Measurements from ENCODE around the gene PLAAT4. TPM values are rescaled to one million over a fixed set of nuclear protein-coding genes. Genes with fewer than 3 reads are reported as not detected.
"Not testable (repeated sequence)": the region's sequence is repeated elsewhere in the genome, so short reads cannot be mapped to it uniquely, and the experiment has no call there.

The PLAAT4 gene
- total RNA-seq, 1 donor from 2014 or later: 5.5 TPM

DNA sequence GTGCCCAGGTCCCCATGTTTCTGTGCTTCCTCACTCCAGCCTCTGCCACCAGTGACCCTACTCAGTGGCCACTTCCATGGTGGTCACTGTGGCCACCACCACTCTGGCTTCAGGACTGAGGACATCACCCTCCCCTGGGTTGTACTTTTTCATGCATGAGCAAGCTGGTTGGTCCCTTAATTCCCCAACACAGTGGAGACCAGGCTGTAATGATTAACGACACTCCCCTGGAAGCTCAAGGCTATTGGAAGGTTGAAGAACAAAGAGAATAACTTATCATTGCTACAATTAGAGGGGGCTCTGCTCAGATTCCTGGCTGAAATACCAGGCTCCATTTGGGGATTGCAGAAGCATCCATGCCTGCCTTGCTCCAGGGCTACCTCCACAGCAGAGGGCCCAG lies 10.5 kb downstream of the PLAAT4 start:
- no peak for ATAC-seq

DNA sequence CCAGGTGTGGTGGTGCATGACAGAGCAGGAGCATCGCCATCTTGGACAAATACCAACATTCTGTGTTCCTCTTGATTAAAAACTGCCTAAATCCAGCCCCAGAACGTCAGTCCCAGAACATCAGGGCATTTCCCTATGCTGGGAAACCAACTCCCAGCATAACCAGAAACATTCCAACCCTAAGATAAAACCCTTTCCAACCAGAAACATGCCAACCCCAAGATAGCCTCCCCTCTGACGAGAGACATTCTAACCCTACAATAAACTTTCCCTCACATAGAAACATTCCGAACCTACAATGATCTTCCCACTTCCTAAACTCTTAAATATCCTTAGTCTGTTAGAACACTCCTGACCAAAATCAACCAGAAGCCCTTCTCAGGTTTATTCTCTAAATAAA lies 11.6 kb downstream of the PLAAT4 start:
- ATAC-seq: no peak

DNA sequence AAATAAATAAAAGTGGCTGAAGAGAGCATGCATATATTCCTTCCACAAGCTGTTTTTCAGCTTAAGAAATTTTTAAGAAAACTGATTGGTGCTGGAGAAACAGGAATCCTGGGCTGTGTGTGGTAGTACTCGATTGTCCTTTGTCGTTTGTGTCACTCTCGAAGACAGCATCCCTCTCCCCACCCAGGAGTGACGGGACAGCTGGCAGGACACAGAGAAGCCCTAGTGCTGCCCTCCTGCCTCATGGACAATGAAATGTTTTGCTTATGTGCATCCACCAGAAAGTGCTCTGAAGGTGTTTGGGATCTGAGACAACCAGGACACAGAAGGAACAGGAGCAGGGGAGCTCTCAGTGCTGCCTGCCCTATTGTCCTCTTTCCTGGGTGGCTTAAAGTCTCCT lies 12.8 kb downstream of the PLAAT4 start:
- no peak for ATAC-seq

DNA sequence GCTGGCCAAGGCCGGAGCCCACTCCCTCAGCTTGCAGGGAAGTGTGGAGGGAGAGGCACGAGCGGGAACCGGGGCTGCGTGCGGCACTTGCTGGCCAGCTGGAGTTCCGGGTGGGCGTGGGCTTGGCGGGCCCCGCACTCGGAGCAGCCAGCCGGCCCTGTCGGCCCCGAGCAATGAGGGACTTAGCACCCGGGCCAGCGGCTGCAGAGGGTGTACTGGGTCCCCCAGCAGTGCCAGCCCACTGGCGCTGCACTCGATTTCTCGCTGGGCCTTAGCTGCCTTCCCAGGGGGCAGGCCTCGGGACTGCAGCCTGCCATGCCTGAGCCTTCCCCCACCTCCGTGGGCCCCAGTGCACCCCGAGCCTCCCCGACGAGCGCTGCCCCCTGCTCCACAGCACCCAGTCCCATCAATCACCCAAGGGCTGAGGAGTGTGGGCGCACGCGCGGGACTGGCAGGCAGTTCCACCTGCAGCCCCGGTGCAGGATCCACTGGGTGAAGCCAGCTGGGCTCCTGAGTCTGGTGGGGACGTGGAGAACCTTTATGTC lies 13.6 kb downstream of the PLAAT4 start:
- not testable (repeated sequence) for ATAC-seq

DNA sequence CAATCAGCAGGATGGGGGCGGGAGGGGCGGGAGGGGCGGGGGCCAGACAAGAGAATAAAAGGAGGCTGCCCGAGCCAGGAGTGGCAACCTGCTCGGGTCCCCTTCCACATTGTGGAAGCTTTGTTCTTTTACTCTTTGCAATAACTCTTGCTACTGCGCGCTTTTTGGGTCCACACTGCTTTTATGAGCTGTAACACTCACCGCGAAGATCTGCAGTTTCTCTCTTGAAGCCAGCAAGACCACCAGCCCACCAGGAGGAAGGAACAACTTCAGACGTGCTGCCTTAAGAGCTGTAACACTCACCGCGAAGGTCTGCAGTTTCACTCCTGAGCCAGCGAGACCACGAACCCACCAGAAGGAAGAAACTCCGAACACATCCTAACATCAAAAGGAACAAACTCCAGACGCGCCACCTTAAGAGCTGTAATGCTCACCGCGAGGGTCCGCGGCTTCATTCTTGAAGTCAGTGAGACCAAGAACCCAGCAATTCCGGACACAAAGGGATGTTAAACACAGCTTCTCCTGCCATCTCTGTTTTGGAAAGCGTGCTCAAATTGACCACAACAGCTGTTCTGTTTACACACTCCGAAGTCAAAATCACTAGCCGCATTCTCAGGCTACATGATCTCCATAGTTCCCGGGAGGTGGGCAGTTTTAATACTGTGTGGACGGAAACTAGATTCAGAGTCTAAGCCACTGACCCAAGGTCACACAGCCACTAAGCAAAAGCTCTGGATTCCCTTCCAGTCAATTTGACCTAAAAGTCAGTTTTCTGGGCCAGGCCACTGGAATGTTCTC lies 14.7 kb downstream of the PLAAT4 start:
- ATAC-seq: no peak

DNA sequence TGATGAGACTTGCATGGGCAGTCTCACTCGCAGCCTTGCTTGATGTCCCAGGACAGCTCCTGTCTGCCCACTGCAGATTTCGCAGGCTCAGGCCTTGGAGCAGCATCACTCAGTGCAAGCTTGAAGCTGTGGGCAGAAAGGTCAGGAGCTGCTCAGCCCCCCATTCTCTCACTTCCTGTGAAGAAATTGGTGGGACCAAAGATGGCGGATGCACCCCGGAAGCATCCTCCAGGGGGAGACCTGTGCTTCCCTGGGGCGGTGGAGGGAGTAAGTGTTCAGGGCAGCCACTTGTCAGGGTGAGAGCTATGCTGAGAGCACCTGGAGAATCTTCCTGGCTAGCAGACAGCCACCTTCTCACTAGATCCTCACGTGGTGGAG lies 15.3 kb downstream of the PLAAT4 start:
- no peak for ATAC-seq

DNA sequence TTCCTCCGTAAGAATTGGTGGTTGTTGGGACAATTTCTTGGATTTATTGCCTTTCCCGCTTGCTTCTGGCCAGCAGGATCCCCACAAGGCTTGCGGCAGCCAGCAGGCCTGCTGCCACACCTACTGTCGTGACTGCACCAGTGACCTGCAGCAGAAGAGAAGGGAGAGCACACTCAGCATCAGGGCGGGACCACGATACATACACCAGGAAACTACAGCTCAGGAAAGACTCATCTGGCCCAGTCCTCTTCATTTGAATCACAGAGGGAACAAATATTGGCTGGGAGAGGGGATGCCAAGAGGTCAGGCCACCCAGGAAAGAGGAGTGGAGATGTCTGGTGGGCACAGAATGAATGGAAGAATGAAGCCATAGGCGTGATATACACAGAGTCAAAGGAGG lies 16.3 kb downstream of the PLAAT4 start:
- ATAC-seq: peak; percentile 88

DNA sequence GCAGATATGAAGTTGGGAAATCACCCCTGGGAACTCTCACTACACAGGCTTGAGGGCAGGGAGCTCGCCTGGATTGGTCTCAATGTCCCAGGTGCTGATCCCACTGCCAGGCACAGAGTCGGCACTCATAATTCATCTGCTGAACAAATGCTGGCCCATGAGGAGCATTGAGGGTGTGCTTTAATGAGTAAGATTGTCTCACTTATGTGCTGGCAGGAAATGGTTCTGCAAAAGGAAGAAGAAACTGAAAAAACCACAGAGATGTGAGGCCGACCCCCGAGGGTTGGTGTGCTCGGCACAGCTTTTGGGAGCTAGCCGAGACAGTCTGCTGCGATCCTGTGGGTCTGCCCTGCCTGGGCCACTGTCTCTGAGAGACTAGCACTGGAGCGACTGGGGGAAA lies 17.2 kb downstream of the PLAAT4 start:
- peak; percentile 30 for ATAC-seq

DNA sequence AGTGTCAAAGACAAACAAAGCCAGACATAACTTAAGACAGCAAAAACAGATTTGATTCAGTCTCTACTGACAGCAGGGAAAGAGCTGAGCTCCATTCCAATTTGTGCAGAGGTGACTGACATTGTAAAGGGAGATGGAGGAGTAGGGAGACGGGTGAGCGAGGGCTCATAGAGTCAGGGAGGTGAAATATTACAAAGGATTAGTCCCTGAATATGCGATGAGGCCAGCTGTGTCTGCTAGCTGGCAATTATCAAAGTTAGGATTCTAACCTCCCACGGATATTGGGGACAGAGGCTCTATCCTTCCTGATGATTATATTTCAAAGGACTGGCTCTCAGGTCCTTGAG lies 18.2 kb downstream of the PLAAT4 start:
- no peak for ATAC-seq

DNA sequence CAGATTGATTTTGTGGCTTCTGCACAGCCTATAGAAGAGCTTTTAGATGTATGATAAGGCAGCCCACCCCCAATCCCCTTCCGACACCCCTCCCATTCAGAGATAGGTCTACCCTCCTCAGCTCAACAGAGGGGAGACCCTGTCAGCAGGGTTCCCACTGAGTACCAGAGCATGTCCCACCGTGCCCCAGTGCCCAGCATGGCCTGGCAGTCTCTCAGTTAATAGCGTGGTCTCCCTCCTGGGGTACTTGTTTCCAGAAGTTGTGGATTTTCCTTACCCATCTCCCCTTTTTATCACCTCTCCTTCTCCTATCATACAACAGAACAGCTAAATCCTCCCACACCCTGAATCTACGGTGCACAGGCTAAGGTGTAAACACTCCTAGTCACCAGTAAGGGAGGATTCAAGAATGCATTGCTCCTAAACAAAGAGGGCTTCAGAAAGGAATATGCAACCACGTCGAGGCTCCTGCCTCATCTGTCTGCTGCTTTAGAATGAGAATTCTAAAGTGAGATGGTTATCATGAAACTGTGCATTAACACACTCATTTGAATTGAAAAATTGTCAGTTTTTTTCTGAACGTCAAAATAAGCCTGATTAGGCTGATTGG lies 19.9 kb downstream of the PLAAT4 start:
- ATAC-seq: no peak

DNA sequence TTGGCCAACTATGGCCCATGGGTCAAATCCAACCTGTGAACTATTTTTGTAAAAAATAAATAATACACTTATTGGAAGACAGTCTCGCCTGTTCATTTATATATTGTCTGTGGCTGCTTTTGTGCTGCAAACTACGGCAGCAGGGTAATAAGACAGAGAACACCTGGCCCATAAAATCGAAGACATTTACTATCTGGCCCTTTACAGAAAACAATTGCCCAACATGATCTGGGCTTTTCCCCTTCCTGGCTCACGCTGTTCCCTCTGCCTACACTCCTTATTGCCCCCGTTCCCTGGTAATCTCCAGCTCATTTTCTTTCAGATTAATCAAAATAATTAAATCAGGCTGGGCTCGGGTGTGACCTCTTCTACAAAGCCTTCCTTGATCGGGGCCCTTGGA lies 21.0 kb downstream of the PLAAT4 start:
- ATAC-seq: no peak

DNA sequence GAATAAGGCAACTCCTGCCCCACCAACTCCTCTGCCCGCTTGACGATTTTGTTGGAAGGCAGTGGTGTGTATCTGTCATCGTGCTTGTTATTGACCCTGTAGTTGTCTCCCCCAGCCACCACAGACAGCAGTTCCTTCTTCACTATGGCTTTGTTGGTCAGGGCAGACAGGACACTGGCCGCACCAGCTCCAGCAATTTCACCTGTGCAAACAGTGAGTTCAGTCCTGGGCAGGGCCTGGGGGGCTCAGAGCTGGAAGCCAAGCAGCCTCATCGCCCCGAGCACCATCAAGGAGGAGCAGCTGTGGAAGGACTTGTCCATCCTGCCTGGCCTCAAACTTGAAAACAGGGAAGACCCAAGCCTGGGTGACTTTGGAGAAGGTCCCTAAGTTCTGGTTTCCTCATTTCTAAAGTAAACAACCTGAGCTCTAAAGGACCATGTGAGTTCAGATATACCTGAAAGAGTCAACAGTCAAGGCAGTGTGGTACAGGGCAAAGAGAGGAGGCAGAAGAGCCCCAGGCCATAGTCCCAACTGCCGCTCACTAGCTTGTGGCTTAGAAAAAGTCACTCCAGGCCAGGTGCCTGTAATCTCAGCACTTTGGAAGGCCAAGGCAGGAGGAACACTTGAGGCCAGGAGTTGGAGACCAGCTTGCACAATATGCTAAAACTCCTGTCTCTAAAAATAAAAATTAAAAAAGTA lies 22.0 kb downstream of the PLAAT4 start:
- no peak for ATAC-seq

DNA sequence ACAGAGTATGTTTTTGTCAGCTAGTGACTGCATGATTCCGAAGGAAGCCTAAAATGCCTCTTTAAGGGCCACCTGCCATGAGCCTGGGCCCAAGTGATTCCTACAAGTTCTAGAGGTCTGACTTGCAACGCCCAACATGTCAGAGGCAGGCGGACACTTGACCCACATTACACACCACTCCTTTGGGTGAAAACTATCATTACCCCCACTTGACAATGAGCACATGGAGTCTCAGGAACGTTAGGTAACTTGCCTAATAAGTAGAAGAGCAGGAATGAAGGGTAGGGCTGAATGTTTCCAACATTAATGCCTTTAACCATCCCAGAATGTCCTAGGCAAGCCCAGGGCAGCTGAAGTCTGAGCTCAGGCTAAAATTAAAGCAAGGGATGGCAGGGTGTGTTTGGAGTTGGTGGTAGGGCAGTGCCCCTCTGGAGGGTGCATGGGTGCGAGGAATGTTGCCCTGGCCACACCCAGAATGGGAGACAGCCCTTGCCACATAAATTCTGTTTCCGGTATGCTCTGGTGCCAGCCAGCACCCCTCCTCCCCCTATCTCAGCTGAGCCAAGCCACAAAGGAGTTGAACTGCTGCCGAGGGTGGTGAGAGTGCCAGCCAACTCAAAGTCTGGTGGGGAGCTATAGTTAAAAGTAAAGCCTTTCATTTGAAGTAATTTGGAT lies 24.0 kb downstream of the PLAAT4 start:
- peak; percentile 39 for ATAC-seq

DNA sequence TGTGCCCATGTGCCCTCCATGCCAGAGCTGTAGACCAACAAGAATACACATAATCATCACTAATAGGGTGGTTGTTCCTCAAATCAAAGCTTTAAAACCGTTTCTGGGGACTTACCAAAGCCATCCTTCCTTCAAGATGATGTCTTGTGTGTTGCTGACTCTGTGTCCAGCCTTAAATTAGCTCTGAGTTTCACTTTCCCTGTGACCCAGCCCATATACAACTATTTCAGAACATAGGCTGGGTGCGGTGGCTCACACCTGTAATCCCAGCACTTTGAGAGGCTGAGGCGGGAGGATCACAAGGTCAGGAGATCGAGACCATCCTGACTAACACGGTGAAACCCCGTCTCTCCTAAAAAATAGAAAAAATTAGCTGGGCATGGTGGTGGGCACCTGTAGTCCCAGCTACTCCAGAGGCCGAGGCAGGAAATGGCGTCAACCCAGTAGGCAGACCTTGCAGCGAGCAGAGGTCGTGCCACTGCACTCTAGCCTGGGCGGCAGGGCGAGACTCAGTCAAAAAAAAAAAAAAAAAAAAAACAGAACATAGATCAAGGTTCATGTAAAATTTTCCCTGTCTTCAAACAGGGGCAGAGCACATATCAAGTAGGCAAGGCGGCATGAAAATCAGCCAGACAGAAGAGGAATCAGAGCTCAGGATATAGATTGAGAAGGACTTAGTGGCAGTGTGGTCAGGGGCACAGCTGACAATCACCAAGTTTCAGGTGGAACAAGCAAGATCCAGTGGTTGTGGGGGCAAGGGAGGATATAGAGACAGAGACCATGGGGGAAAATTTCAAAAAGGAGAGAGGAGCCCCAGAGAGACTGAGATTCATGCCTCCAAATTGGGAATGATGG lies 26.8 kb downstream of the PLAAT4 start, which contains the start of gene PLAAT2:
Gene PLAAT2 (minus strand): TSS at position 179 of the 855 bp plus-strand sequence. CDS start 55 bp downstream, at position 124.
- ATAC-seq: no peak

DNA sequence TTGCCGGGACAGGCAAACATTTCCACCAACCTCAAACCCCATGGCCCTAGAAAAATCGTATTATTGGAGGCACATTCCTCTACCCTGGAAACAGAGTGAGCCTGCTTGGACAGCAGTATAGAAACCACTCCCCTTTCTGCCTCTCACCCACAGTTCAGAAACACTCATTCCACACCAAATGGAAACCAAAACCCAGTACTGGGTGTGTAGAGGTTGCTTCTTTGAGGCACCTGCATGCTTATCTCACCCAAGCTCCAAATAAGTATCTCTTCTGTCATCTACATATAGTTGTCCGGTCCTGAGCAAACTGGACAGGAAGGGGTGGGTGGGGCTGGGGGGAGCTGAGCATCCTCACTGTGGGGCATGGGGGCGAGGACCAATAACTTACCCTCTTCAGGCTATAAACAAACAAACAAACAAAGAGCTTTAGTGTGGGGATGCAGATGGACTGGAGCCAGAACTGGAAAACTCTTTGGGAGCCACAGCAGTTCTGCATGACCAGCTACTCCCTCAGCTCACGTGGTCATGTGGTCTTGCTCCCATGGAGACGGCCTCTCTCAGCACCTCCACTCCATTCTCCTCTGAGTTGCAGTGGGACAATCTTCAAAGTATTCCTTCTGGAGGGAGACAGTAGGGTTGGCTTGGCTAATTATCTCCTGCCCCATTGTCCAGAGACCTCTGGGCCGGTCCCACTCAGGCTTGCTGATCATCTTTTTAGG lies 27.6 kb downstream of the PLAAT4 start:
- ATAC-seq: no peak

DNA sequence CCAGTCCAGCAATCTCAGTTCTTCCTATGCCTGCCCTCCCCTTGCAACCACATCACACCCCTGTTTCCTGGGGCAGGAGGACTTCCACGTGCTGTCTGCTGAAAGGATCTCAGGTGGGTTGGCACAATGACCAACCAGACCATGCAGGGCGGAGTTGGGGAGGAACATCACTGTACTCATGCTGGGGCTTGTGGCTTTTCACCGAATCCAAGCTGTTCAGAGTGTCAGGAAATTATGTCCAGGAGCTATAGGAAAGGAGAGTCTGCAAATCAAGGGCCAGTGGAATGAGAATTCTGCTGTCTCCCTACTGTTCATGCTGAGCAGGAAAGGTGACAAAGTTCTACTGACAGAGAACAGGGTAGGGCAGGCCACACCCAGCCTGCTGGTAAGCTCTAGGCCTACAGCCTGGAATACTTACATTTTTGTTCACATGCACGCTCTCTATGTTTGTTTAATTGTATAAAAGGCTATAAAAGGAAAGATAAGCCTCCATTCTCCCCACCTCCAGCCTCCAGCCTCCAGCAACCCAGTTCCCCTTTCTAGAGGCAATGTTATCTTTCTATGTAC lies 28.3 kb downstream of the PLAAT4 start:
- ATAC-seq: peak; percentile 83

DNA sequence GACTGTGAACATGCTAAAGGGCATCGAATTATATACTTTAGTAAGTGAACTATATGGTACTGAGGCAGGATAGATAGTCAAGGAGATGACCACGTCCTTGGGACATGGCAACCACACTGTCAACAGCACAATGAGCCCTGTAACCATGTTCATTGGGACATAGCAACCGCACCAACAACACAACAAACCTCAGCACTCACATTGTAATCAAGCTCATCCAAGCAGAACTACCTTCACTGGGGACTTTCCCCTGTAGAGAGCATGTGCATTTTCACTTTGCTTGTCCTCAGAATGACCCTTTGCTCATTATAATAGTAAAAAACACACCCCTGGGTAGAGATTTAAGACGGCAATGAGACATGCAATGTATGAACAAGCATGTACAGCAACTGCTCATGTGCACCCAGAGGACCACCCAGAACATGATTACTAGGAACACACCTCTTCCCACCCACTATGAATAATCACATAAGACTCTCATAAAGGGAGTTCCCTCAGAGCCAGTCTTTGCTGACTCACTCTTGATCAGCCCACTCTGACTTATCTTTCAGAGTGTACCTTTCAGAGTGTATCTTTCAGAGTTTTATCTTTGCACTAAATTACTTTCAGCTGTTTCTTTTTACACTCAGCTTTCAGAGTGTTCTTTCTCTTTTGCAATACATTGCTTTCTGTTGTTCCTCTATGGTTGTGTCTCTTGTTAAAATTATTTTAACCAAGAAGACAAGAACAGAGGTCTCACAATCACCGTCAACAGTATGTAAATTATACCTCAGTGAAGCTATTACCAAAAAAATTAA lies 30.6 kb downstream of the PLAAT4 start:
- ATAC-seq: peak; percentile 91

DNA sequence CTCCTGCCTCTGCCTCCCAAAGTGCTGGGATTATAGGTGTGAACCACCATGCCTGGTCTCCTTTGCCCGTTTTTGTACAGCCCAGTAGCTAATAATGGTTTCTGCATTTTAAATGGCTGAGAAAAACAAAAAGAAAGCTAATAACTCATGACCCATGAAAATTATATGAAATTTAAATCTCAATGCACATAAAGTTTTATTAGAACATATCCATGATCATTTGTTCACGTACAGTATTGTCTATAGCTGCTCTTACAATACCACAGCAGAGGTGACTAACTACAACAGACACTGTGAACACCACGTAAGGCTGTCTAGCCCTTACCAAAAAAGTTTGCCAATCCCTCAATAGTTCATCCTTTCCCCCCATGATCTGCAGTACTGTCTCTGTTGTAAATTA lies 33.0 kb downstream of the PLAAT4 start:
- no peak for ATAC-seq

DNA sequence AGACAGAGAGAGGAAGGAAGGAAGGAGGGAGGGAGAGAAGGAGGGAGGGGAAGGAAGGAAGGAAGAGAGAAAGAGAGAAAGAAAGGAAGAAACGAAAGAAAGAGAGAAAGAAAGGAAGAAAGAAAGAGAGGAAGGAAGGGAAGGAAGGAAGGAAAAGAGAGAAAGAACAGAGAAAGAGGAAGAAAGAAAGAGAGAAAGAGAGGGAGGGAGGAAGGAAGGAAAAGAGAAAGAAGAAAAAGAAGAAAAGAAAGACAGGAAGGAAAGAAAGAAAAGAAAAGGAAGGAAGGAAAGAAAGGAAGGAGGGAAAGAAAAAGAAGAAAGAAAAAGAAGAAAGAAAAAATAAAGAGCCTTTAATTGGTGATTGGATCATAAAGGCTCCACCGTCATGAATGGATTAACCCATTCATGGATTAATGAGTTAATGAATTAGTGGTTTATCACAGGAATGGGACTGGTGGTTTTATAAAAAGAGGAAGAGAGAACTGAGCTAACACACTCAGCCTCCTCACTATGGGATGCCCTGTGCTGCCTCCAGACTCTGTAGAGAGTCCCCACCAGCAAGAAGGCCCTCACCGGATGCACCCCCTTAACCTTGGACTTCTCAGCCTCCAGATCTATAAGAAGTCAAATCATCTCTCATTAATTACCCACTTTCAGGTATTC lies 35.5 kb downstream of the PLAAT4 start:
- no peak for ATAC-seq

All from esophagus mucosa (tissue), 1 donor.